Measurements from ENCODE around the gene MAGIX. TPM values are rescaled to one million over a fixed set of nuclear protein-coding genes. Genes with fewer than 3 reads are reported as not detected.

MAGIX gene
- total RNA-seq, 2 donors from 2014 or later = 13.9 to 15.7 TPM

DNA sequence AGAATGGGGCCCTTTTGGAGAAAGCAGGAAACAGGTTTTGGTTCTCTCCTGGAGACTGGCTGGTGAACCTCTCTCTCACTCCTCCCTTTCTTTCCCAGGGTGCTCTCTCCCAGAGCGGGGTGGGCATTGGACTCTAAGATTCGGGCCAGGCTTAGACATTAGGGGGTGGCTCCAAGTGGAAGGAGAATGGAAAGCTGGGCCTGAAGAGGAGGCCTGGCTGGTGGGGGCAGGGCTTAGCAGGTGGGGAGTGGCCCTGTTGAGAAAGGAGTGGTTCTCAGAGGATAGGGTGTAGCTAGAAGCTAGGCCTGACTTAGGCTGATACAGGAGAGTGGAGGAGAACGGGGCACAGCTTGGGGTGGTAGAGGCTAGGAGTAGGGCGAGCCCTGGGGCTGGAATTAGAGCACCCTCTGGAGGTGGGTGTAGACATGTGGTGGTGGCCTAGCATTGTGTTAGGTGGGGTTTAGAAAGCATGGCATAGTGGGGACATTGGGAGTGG, 14.8 kb downstream of the MAGIX start:
- DNase-seq (peak in 1 of 2 donors; percentile 52), ATAC-seq (peak; percentile 70)
- intact Hi-C loops (cut with DNase I, micrococcal nuclease) = no loop called here

DNA sequence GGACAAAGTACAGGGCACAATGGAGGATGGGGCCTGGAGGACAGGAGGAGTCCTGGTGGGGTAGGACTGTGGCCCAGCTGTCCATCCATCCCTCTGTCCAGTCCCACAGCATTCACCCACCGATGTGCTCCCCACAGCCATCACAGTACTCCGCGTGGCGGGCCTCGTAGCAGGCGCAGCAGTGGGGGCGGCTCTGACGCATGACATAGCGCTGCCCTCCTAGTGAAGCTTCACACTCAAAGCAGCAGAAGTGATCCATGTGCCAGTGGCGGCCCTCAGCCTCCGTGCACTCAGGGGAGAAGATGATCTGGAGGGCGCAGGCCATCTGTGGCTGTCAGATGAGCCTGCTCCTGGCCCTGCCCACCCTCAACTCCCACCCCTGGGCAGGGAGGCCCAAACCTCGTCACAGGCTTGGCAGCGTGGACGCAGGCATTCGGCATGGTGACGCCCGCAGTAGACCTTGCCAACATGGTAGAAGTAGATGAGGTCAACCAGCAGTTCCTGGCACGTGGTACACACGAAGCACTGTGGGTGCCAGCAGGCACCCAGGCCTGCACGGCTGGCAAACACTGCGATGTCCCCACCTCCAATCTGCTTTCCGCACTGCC, 15.4 kb downstream of the MAGIX start:
- no peak for ATAC-seq
- intact Hi-C loops (cut with DNase I, micrococcal nuclease) = no loop called here
- DNase-seq = no peak

DNA sequence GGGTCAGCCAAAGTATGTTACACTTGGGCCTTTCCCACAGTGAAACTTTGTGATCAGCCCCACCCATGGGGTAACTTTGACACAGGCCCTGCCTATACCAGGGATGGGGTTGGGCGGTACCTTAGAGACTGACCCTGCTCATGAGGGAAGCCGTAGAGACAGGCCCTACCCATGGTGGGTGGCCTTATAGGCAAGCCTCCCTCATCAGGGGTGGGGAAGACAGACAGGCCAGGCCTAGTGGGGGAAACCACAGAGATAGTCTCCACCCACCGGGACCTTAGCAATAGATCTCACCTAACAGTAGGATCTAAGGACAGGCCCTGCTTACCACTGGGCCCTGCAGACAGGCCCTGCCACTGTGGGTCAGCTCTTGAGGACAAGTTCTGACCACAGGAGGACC, 16.0 kb downstream of the MAGIX start:
- intact Hi-C loops (cut with DNase I, micrococcal nuclease) = no loop called here
- ATAC-seq = no peak
- DNase-seq = no peak

DNA sequence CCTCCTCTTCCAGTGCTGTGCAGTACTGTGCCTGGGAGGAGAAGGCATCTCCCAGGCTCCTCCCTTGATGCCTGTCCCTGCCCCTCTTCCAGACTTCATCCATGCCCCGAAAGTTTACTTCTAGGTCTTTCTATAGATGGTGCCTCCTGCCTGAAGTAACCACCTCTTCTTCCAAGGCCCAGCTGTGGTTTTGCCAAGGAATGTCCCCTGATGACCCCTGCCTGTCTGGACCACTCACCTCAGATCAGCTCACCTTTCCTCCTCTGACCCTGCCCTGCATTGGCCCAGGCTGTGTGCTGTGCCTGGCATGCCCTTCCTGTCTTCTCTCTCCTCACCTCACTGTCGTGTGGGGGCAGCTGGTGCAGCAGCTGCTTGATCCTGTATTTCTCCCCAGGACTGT, 16.8 kb downstream of the MAGIX start:
- intact Hi-C loops (cut with DNase I, micrococcal nuclease) = no loop called here
- DNase-seq (no peak), ATAC-seq (no peak)

DNA sequence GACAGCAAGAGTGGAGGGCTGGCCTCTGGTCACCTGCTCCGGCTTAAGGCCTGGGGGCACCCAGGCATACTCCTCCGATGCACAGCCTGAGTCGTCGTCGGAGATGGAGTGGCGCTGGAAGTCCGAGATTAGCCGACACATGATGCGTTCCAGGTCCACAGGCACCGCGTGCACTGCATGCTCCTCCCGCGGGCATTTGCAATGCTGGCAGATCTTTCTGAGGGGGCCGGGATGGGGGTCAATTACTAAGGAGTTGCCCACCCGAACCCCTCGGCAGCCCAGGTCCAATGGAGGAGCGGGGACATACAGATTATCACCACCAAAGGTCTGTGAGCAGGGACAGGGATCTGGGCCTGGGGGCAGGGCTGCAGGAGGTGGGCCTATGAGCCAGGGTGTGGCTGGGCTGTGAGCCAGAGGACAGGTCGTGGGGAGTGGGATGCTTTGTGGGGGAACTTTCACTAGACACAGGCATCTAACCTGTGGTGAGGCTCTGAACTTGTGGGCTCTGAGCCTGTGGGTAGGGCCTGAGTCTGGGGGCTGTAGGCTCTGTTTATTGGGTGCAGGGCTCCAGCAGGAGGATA, 21.2 kb downstream of the MAGIX start:
- DNase-seq (no peak), ATAC-seq (no peak)
- intact Hi-C loops (cut with DNase I, micrococcal nuclease) = no loop called here

DNA sequence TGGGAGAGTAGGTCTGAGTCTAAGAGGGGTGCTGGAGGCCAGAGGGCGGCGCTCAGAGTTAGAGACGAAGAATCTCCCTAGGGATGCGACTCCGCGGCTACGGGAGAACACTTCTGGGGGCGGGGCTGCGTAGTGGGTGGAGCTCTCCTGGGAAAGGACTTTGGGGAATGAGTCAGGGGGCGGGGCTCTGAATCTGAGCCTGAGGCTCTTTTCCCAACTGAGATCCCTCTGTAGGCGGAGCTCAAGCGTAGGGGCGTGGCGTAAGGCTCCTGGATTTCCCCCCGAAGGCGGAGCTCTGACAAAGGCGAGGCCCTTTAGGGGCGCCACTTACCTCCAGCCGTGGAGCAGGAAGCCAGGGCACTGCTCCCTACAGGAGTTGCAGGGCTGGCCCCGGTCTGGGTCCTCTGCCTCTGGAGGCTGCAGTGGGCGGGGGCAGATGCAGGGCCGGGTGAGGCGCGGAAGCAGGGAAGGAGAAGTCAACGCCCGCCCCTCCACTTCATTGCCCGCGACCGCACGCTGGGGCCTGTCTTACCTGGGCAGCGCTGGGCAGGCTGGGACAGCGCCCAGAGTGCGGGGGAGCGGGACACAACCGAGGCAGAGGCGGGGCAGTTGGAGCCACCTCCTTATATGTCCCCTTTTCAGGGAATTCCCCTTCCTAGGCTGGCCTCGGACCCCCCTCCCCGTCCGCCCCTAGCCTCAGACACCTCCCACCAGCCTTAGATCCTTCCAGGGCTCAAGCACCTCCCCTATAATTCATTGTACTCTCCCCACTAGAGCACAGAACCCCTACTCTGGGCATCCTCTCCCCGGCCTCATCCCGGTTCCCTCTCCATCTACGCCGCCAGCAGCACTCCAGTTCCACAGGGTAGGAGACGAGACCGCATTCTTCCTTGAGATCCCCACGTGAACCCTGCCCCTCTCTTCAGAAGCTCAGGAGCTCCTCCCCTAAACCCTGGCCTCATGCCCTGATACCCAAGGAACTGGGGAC, 22.0 kb downstream of the MAGIX start:
- peak; percentile 94 to 96 for DNase-seq
- intact Hi-C loops (cut with DNase I, micrococcal nuclease) = no loop called here
- ATAC-seq = peak; percentile 81

DNA sequence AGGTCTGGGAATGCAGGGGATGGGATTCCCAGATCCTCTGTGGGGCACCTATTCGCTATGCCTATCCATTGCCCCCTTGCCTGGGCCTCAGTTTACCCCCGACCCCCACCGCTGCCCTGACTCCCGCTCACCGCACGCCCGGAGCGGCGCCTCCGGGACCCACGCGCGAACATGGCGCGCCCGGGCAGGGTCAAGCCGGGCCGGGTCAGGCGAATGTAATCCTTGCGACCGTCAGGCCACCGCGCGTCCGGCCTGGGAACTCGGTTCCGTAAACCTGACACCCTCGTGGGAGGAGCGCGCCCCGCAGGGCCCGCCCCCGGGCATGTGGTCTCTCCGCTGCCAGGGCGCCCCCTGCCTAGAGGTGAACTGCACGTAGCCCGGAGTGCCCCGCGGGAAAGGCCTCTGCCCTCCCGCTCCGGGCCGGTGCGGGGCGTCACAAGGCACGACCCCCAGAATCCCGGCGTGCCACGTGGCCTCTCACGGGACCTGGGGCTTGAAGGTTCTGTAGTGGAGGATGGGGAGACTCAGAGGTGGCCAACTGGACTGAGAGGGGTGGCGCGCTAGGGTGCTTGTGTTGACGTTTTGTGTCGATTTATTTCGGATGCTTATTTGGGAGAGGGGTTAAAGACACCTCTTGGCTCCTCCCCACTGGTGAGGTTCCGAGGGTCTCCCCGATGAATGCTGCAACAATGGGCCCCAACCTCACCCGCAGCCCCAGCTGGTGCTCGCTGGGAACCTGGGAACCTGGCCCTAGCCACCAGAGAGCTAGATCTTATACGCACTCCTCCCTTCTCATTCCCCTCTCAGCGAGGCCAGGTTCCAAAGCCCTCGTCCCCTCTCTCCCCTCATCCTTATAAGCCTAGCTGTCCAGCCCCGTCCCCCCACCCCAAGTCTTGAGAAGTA, 23.8 kb downstream of the MAGIX start, which contains the start of gene PRICKLE3:
Gene PRICKLE3 (minus strand): TSS at position 249 of the 903 bp plus-strand sequence. CDS start 76 bp downstream, at position 173.
- DNase-seq (peak; percentile 87 to 91), ATAC-seq (peak; percentile 39)
- intact Hi-C loops (cut with DNase I, micrococcal nuclease) = no loop called here

DNA sequence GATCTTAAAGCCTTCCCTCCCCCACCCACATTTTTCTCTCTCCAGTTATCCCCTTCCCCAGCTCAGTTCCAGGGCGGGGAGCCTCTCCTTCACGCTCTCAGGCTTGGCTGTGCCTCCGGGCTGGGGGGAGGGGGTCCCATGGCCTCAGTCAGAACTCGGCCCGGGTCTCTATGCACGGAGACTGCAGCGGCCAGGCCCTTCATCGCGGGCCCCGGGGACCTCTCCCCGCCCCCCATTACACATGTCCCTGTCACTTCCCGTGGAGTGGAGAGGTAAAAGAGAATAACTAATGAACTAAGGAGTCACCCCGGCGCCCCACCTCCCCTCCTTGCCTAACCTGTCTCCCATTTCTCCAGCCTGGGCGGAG, 24.5 kb downstream of the MAGIX start:
- DNase-seq (no peak), ATAC-seq (no peak)
- intact Hi-C loops (cut with DNase I, micrococcal nuclease) = no loop called here

DNA sequence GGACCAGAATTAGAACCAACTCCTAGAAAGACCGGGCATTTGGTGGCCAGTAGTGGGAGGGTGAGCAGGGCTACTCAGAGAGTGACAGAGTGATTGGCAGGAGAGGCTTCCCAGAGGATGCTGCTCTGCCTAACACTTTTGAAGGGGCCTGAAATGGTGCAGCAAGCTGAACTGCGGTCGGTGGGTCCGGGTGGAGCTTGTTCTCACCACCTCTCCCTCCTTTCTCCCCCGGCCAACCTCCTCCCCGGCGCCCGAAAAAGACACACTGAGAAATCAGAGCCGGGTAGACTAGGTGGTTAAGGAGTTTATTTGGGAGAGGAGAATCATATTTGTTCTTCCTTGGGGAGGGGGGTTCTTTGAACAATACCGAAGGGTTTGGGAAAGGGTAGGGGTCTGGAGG, 25.0 kb downstream of the MAGIX start:
- no peak for DNase-seq
- intact Hi-C loops (cut with DNase I, micrococcal nuclease) = no loop called here
- no peak for ATAC-seq

DNA sequence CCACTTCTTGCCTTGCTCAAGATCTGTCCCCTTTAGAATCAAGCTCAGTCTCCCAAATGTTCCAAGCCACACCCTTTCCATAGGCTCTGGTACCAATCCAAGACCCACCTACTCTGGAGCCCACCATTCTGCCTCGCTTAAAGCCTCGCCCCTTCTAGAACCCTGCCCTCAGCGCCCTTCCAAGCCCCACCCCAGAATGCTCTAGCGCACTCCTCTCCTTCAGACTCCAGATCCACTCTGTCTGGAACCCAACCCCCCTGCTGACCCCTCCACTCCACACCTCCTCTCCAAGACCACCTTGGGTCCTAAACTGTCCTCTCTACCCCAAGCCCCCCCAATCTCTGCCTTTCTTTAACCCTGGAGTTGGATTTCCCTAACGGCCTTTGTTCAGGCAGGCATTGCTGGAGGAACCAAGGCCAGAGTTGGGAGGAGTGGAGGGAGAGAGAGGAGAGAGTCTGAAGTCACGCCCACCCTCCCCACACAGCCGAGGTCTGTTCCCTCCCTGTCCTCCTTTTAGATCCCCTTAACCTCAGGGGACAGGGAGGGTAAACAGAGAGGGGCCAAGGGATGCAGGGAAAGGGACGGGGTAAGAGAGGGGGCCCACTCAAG, 26.0 kb downstream of the MAGIX start:
- DNase-seq = no peak
- ATAC-seq = no peak
- intact Hi-C loops (cut with DNase I, micrococcal nuclease) = no loop called here

DNA sequence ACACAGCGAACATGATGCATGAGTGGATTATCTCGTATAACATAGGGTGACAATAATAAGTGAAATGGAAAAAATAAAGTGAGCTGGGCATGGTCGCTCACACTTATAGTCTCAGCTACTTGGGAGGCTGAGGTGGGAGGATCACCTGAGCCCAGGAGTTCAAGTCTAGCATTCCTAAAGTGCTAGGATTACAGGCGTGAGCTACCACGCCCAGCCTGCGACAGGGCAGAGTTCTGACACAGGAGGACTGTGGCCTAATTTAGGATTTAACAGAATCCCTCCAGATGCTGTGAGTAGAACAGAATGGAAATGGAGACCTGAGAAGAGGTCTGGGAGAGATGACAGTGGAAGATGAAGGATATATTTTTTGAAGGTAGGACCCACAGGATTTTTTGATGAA, 27.0 kb downstream of the MAGIX start:
- intact Hi-C loops (cut with DNase I, micrococcal nuclease) = no loop called here
- ATAC-seq = no peak
- no peak for DNase-seq

DNA sequence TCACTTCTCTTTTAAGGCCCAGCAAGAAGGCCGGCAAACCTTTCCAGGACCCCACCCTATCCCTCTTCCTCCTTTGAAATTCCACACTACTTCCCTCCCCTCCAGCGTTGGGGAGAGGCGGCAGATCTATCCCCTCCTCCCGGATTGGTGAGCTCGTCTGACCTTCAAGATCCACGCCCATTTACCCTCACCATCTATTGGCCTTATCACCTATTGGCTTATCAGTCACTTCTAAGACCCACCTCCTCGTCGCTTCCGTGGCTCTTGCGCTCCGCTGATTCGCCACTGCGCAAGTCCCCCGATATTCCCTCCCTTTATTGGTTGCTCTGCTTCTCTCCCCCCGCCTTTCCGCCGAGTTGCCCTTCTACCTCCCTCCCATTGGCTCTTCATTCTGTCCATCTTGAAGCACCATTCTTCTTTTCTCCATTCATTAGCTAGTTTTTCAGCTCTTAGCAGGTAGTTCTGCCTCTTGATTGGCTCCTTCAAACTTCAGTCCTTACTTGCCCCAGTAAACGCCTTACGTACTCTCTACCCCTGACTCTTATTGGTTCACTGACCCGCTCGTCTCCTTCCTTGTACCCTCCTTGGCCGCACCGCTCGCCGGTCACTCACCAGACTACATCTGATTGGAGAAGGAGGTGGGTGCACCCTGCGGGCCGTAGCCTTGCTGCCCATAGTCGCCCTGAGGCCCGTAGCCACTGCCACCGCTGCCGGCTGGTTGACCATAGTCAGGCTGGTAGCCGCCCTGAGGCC, 28.4 kb downstream of the MAGIX start:
- DNase-seq (peak; percentile 86 to 95), ATAC-seq (peak; percentile 80)
- intact Hi-C loops (cut with DNase I, micrococcal nuclease) = no loop called here

DNA sequence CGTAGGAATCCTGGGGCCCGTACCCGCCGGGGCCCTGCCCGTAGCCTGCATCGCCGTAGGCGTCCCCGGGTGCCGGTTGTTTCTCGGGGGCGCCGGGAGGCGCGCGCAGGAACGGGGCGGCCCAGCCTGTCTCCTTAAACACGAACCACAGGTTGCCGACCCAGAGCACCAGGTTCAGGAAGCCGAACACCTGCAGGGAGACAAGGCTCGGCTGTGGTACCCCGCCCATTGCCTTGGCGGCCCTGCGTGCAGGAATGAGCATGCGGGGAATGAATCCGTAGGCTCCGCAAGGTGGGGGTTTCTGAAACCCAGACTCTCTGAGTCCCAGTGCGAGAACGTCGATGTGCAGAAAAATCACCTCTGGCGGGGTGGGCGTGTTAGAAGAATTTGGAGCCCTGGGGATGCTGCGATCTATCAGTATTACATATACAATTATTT, 29.0 kb downstream of the MAGIX start:
- DNase-seq (no peak), ATAC-seq (peak; percentile 19)
- intact Hi-C loops (cut with DNase I, micrococcal nuclease) = no loop called here

DNA sequence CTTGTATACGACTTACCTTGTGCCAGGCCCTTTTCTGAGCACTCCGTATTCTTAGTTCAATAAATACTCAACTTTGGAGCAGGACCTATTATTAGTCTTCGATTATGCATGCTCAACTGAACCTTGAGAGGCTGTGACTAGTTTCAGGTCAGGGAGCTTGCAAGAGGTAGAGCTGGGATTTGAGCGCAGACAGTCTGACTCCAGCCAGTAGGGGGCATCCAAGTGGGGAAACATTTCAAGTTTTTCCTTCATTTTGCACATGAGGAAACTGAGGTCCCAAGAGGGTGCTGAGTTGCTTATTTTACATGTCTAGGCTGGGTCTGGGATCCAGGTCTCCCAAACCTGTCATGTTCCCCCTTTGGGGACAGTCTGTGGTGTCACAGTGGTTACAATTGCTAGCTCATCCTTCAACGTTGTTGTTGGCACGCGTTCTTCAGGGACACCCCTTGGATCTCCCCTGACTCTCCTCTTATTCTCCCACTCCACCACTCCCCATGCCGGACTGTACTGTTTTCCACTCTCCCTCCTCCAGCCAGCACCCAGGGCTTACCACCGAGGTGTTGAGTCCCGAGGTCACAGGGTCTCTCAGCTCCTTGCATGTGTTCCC, 30.3 kb downstream of the MAGIX start:
- ATAC-seq = no peak
- intact Hi-C loops (cut with DNase I, micrococcal nuclease) = no loop called here
- no peak for DNase-seq

DNA sequence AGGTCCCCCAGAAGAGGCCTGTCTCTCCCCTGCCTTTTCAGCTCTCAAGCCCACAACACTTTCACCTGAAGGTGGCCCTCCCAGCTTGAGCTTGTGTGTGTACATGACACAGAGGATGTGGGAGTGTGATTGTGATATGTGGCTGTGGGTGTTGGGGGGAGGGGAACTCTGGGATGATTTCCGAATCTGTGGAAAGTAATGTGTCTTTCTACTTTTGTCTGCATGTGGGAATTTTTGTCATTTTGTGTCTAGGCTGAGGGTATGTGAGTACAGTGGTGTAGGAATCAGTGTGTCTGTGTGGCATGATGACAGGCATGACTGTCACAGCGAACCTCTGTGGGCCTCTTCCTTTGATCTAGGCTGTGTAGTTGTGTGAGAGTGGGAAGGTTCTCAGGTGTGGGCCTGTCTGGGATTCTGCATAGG, 31.0 kb downstream of the MAGIX start:
- intact Hi-C loops (cut with DNase I, micrococcal nuclease) = no loop called here
- DNase-seq = no peak

DNA sequence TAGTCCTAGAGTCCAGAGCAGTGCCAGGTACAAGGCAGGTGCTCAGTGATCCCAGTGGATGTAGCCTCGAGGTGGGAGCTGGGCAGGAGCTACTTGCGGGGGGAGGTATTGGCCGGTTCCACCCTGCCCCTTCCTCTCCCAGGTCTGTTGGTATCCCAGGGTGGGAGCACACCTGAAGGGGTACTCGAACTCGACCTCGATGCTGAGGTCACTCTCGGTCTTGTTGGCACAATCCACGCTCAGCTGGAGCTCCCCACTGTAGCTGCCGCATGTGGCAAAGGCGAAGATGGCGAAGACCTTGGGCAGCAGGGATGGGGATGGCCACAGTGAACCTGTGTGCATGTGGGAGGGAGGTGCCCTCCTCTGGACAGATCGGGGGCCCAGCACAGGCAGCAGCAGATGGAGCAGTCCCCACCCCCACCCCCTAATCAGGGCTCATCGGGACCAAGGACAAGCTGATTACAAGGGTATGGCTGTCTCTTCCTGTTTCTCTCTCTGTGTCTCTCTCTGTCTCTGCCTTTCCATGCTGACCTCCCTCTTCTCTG, 35.1 kb downstream of the MAGIX start:
- intact Hi-C loops (cut with DNase I, micrococcal nuclease) = no loop called here
- no peak for ATAC-seq
- DNase-seq = no peak

More for the DNA sequence above, 31.0 kb downstream of the MAGIX start:
- no peak for ATAC-seq

Data from left colon (tissue), 2 donors.